ENCODE results near the gene KLC1.

DNA sequence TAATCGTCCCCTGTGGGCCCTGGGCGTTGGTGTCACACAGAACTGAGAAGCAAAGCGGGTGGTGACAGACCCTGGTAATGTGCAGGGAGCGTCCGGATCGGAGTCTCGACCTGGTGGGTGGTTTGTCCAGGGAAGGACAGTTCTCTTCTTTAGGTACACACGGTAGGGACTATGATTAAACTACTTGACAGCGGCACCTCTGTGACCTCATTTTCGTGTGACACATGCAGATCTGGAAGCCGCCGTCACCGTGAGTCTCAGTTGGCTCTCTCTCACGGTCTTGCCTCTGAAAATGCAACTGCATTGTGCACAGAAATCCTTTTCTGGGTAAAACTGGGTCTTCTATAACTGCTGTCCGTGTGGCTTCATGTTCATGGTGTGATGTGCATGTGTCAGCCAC lies 54.1 kb downstream of the KLC1 start:
- TF ChIP-seq, protein P1, sequence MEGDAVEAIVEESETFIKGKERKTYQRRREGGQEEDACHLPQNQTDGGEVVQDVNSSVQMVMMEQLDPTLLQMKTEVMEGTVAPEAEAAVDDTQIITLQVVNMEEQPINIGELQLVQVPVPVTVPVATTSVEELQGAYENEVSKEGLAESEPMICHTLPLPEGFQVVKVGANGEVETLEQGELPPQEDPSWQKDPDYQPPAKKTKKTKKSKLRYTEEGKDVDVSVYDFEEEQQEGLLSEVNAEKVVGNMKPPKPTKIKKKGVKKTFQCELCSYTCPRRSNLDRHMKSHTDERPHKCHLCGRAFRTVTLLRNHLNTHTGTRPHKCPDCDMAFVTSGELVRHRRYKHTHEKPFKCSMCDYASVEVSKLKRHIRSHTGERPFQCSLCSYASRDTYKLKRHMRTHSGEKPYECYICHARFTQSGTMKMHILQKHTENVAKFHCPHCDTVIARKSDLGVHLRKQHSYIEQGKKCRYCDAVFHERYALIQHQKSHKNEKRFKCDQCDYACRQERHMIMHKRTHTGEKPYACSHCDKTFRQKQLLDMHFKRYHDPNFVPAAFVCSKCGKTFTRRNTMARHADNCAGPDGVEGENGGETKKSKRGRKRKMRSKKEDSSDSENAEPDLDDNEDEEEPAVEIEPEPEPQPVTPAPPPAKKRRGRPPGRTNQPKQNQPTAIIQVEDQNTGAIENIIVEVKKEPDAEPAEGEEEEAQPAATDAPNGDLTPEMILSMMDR (IDR thresholded peaks at IDR 0.05; ENCODE audit: low read depth, low read length, poor library complexity, severe bottlenecking), result no peak
- no peak for TF ChIP-seq EZH2phosphoT487 (IDR thresholded peaks at IDR 0.05; ENCODE audit: borderline replicate concordance, low read length)

Measured in DOHH2 (cell line).